Dermis blood vessel endothelial cell (primary cell): ENCODE measurements around the gene CD101. TPM values are rescaled to one million over a fixed set of nuclear protein-coding genes. Genes with fewer than 3 reads are reported as not detected.
"Not testable (repeated sequence)": the region's sequence is repeated elsewhere in the genome, so short reads cannot be mapped to it uniquely, and the experiment has no call there.

Source experiments
- DNase-seq: peaks from one replicate; pipeline ENCODE4 v3.0.0; 2010
- total RNA-seq: library from RNA; depleted of rRNA; stranded (reverse); fragments of >200 nt; gene quantifications from 2 replicates; pipeline ENCODE4 v1.2.3, GENCODE V29; 2014

Gene CD101, protein sequence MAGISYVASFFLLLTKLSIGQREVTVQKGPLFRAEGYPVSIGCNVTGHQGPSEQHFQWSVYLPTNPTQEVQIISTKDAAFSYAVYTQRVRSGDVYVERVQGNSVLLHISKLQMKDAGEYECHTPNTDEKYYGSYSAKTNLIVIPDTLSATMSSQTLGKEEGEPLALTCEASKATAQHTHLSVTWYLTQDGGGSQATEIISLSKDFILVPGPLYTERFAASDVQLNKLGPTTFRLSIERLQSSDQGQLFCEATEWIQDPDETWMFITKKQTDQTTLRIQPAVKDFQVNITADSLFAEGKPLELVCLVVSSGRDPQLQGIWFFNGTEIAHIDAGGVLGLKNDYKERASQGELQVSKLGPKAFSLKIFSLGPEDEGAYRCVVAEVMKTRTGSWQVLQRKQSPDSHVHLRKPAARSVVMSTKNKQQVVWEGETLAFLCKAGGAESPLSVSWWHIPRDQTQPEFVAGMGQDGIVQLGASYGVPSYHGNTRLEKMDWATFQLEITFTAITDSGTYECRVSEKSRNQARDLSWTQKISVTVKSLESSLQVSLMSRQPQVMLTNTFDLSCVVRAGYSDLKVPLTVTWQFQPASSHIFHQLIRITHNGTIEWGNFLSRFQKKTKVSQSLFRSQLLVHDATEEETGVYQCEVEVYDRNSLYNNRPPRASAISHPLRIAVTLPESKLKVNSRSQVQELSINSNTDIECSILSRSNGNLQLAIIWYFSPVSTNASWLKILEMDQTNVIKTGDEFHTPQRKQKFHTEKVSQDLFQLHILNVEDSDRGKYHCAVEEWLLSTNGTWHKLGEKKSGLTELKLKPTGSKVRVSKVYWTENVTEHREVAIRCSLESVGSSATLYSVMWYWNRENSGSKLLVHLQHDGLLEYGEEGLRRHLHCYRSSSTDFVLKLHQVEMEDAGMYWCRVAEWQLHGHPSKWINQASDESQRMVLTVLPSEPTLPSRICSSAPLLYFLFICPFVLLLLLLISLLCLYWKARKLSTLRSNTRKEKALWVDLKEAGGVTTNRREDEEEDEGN
- 0.17 and 0.19 TPM in 2 replicates for total RNA-seq

DNA sequence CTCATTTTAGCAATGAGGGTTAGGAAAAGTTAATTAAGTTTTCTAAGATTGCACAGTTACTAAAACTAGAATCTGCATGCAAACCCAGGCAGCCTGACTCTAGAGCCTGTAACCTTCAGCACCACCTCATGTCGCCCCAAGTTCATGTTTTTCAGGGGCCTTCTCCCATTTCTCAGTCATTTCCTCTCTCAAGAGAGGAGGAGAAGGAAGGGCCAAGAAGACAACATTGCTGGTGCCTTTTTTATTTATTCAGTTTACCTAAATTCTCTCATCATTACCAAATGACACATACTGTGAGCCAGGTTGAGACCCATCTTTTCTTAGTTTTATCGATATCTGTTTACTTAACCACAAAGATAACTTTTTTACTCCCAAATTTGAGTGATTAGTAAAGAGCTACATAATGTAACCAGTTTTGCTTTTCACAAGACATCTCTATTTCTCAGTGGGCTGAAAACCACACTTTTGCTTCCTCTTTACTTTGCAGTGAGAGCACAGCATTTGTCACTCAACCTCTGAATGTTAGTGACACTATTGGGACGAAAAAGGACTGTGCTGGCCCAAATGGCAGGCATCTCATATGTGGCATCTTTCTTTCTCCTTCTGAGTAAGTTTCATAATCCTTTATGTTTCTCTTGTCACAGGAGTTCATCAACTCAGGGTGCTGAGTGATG is at the start of gene CD101:
Gene CD101 (plus strand): TSS at position 507 of the 674 bp plus-strand sequence. CDS start 58 bp downstream, at position 565.
- DNase-seq, result no peak

DNA sequence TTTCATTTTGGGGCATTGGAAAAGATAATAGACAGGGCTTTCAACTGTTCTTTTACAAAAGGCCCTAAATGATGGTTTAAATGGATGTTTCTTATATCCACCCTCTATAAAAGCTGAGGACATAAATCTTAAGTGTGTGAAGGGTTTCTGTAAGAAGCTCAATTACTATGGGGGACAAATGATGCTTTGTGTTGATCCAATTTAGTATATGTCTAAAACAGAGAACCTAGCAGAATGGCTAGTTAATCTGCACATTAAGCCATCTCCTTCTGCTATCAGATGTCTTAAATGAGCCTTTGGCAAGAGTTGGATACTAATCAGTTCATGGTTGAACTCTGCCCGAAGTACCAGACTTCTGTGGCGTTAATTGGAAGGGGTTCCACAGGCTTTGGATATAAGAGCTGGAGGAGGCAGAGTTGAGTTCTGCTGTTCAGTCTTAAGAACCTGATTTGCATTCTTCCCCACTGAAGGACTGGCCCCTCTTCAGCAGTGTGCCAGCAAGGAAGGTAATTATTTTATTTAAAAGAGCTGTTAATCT is 48.8 kb upstream of the CD101 start:
- DNase-seq, result no peak

DNA sequence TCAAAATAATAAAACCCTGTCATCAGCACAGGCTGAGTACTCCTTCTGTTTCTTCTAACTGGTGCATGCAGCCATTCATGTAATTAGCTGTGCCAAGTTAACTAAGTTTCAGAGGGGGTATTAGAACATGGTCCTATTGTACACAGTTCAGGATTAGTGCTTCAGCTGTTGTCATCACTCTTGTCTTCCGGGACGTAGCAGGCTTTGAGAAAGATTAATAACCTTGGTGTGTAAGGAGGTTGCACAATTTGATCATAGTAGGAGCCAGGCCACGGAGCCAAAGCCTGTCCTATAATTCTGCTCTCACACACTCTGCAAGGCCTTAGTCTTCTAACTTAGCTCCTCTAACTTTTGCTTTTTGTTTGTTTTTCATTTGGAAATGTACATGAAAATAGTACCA is 47.1 kb upstream of the CD101 start:
- no peak for DNase-seq

DNA sequence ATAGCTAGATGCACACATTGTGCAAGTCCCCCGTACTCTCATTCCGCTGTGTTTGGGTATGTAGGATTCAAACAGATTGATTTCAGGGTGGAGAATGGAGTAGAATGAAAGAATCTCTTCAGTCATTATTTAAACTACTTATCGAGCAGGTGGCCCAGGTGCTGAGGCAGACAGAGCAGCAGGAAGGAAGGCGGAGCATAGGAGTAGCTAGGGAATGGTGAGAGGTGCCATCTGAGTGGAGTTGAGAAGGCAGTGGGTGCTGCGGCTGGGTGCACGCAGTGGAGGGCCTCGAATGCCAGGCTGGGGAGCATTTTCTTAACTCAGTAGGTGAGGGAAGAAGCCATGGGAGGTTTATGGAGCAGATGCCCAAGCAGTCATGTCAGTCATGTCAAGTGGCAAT is 45.2 kb upstream of the CD101 start:
- no peak for DNase-seq

DNA sequence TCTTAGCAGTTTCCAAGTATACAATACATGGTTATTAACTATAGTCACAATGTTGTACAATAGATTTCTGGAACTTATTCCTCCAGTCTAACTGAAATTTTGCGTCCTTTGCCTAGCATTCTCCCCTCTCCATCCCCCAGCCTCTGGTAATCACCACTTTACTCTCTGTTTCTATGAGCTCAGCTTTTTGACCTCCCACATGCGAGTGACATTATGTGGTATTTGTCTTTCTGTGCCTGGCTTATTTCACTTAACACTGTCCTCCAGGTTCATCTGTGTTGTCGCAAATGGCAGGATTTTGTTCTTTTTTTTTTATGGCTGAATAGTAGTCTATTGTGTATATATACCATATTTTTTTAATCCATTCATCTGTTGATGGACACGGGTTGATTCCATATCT is 43.9 kb upstream of the CD101 start:
- DNase-seq, result no peak

DNA sequence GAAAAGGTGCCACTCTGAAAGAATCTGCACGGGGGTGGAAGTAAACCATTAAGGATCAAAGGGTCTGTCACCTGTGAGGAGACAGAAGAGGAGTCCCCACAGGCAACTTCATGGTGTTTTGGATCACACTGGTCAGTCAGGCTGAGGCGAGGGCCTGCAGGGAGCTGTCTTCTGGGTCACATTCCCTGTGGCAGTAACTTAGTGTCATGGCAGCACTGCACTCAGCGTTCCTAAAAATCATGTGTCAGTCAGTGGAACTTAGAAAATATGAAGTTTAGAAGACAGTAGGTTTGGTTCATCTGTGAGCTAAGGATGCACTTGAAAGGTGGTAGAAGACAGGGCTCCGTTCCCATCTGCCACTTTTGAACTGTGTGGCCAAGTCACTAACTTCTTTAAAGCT is 43.5 kb upstream of the CD101 start:
- DNase-seq, result no peak

DNA sequence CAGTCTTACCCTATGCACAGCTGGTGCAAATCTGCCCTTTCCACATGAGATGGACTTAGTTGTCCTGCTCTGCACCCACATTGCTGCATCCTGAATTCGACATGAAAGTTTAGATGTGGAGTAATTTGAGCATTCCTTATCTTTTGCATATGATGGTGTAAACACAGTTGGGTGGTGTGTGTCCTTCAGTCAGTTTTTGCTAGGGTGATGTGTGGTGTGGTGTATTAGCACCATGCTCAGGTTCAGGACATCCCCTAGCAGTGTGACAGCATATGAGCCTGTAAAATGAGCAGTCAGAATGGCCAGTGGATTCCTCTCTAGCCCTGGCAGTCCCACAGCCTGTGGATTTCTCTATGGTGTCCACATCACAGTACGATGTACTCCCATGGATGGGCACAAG is 42.6 kb upstream of the CD101 start:
- no peak for DNase-seq

DNA sequence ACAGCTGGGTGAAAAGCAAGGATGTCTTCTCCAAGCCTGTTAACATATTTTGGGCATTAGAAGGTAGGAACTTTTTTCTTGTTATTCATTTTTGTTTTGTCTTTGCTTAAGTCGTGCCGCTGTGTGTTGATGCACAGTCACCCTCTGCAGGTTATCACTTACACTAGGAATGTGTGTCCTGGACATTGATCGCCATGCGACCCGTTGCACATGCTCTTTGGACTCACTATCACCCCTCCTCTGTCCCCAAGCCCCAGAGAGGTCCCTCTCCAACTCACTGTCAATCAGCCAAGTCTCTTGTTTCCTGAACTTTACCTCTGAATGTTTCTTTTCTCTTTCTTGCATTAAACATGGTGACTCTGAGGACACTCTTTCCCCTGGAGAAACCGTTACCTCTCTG is 40.0 kb upstream of the CD101 start:
- DNase-seq, result no peak

DNA sequence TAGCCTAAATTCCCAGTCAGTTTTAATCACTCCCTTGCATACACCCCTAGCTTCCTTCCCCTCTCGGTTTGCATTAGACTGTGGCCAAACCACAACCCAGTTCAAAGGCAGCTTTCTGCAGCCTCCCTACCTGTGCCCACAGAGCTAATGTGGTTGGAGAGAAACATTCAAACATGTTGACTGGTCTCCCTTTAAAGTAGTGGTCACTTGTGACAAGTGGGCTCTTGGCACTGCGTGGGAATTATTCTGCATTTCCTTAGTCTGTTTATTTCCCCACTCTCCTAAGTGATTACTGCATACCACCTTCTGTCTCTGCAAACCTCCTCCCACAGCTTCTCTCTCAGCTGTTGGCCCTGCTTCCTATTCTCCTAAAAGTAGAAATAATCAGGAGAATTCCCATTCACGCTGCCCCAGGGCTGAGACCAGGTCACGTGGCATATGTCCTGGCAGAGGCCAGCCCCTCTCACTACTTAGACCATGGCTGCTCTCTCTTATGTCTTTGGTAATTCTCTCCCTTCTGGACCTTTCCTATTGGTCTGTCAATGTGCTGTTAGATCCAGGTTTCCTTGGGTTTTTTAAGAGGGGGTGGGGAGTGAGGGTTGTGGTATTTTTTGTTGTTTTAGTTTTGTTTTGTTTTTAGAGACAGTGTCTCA is 38.4 kb upstream of the CD101 start:
- no peak for DNase-seq

DNA sequence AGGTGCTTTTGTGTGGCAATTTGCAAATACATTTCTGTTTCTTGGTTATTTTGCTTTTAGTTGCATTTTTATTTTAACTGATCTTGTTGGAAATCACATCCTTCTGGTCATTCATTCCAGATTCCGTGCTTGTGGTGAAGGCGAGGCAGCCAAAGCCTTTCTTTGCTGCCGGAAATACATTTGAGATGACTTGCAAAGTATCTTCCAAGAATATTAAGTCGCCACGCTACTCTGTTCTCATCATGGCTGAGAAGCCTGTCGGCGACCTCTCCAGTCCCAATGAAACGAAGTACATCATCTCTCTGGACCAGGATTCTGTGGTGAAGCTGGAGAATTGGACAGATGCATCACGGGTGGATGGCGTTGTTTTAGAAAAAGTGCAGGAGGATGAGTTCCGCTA is 34.8 kb upstream of the CD101 start:
- no peak for DNase-seq

DNA sequence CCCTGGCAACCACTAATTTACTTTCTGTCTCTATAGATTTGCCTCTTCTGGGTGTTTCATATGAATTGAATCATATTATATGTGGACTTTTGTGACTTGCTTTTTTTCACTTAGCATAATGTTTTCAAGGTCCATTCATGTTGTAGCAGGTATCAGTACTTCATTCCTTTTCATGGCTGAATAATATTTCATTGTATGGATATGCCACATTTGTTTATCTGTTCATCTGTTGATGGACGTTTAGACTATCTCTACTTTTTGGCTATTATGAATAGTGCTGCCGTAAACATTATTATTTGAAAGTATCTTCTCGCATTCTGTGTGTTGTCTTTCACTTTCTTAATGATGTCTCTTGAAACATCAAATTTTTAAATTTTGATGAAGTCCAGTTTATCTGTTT is 32.8 kb upstream of the CD101 start:
- DNase-seq, result no peak

DNA sequence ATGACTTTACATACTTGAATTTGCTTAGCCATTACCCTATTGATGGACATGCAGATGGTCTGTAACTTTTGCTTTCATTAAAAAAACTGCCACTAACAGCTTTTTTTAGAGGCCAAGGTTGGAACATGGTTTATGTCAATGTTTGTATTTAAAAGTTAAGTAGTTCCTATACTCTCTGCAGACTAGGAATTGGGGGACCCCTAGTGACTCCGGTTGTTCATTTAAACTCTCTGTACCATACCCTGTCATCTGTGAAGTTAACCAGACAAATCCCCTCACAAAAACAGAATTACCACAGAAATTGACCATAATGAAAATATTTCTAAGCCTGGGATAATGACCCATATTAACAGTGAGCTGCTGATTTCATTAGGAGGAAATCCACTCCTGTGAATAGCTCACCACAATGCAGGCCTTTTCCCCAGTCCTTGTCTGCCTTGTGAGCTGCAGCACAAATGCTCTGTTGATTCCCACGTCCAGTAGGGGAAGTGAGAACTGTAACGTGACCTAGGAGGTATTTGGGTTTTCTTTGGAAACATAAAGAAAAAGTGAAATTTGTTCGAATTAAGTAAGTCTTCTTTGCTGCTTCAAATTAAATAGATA is 30.2 kb upstream of the CD101 start:
- no peak for DNase-seq

DNA sequence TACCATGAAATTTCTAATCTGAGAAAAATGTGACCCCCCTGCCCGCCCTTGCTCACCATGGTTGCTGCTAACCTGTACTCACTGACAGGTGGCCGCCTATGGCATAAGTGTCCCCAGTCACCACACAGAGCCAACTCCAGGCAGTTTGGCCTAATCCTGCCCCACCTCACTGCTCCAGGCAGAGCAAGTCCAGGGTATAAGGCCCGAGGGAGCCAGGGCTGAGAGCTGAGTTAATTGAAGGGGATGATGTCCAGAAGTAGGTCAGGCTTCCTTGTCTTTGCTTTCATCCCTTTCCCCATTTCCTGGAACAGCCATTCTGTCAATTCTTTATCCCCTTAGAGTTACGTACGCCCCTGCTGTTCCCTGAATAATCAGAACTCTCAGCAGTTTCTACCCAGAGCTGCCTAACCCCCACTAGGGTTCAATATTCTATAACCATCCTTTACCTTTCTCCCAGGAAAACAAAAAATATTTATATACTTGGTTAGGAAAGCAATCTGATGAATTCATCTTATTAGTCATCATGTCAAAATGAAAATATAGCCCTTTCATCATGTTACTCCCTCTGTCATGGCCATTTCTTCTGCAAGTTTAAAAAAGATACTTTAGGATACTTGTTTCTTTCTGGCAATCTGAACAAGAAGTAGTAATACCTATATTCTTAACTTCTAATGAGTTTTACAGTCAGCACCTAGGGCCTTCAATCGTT is 29.4 kb upstream of the CD101 start:
- no peak for DNase-seq

DNA sequence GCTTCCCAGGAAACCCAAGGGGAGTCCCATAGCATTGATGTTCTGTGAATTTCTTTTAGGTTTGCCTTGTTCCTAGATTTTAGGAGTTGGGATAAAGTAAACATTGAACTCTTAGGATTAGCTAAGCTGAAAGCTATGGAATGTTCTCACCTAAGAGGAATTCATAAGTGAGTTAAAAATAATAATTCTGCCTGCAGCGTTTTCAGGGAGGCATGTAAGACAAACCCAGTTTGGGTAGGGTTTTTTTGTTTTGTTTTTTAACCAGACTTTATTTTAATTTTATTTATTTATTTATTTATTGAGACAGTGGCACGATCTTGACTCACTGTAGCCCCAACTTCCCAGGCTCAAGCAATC is 28.9 kb upstream of the CD101 start:
- no peak for DNase-seq

DNA sequence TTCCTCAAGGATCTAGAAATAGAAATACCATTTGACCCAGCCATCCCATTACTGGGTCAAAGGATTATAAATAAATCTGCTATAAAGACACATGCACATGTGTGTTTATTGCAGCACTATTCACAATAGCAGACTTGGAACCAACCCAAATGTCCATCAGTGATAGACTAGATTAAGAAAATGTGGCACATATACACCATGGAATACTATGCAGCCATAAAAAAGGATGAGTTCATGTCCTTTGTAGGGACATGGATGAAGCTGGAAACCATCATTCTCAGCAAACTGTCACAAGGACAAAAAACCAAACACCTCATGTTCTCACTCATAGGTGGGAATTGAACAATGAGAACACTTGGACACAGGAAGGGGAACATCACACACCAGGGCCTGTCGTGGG is 21.3 kb upstream of the CD101 start:
- not testable (repeated sequence) for DNase-seq

DNA sequence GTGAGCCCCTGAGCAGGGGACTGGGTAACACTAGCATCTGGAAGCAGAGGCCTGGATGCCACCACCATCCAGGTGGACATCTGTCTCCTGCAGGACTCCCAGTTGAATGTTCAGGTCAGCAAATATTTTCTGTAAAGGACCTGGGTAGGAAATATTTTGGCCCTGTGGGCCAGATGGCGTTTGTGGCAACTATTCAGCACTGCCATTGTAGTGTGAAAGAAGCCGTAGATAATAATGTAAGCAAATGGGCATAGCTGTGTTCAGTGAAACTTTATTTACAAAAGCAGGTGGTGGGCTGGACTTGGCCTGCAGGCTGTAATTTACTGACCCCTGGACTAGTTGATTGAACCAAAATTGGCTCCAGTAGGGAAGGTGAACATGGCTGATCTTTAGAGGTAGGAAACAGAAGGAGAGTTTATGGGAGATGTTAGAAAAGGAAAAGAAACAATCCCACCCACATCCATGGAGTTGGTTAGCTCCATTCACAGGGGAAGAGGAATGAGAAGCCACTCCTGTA is 20.0 kb upstream of the CD101 start:
- DNase-seq, result no peak

DNA sequence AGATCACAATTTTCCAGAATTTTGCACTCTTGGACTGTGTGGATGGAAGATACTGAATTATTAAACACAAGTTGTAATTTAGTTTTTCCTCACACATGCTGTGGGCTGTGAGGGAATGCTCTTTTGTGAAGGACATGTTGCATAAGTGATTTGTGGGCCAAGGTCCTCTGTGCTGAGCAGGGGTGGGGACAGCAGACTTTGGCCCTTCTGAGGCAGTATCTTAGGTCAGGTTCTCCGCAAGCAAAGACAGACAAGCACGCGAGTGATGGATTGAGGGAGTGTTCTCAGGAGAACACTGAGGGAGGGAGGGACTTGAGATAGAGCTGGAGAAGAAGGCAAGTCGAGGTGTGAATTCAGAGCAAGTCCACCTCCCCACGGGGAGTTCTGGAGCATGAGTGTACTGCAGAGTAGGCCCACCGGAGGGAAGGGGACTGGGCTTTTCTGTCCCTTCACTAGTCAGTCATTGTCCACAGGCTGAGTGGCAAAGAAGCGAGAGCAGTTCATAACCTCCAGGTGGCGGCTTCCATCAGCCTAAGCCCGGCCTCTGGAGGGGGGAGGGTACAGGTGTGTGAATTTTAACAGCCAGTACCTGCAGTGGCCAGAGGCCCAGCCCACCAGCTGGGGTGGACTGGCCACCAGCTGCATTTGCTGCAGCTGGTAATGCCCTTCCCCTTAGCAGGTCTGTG is 19.1 kb upstream of the CD101 start:
- DNase-seq, result no peak

DNA sequence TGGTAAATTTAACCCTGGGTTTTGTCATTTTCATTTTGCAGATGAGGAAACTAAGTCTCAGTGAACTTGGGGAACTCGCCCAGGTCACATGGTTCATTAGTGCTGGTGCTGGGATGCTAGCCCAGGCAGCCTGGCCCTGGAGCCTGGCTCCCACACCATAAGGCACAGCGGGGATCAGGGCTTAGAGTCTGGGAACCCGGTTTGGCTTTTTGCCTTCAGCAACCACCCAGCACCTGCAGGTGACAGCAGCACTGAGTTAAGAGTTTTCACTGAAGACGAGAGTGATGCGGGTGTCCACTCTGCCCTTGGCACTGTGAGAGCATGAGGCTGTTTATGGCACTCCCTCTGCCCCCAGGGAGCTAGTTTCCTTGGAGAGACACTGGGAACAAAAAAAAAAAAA is 18.4 kb upstream of the CD101 start:
- DNase-seq, result no peak

DNA sequence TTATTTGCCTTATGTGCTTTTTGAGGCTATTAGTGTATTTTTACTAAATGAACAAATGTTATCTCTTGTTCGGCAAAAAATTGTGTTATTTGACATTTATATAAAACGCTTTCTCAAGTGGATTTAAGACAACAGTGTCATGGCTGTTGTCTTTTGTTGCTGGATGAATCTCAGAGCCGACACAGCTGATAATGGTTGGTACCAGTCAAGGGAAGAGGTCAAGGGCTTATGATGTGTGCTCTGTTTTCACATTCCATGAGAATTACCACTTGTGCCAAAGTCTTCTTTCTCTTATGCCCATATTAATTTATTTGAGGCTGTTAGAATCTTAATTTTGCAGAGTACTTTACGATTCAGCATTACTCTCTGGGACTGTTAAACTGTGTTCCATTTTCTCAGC is 17.9 kb upstream of the CD101 start:
- DNase-seq, result no peak

DNA sequence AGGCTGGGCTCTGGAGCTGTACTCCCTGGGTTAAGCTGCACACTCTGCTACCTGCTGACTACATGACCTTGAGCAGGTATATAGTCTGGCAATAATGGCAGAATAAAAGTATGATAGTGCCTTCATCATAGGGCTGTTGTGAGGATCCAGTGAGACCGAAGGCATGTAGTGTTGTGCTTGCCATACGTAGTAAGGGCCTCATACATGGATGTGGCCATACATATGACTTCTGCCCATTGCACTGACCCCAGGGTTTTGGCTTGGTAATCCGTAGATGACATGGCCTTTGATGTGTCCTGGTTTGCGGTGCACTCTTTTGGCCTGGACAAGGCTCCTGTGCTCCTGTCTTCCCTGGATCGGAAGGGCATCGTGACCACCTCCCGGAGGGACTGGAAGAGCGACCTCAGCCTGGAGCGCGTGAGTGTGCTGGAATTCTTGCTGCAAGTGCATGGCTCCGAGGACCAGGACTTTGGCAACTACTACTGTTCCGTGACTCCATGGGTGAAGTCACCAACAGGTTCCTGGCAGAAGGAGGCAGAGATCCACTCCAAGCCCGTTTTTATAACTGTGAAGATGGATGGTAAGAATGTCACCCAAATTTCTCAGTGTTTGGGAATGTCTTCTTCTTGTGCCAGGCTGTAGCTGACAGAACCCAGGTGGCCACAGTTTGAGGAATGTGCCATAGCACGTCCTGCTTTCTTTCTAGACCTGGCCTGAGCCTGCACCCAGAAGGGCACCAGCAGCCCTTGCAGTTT is 17.0 kb upstream of the CD101 start:
- DNase-seq, result no peak
